HTR-8/SVneo (cell line): Measurements from ENCODE around the gene PTPRG.
"Not testable (repeated sequence)": the region's sequence is repeated elsewhere in the genome, so short reads cannot be mapped to it uniquely, and the experiment has no call there.

Experiments used
- DNase-seq: peaks from one replicate; pipeline ENCODE4 v3.0.0; 2011; ENCODE audit warnings: low spot score, mixed read lengths; ENCODE audit not compliant: insufficient read length
- FAIRE-seq: peaks from 2 replicates; lab custom pipeline; 2011; peaks lifted over from hg19 to GRCh38; lab: Jason Lieb, UNC

PTPRG gene

GRCh38 chr3:61674596-61674995 is 113.2 kb downstream of the PTPRG start:
- FAIRE-seq (no peak), DNase-seq (no peak)

- FAIRE-seq: no peak
- DNase-seq: no peak
Measured at GRCh38 chr3:61679026-61679425, 117.7 kb downstream of the PTPRG start.

- no peak for DNase-seq
- FAIRE-seq: no peak
Measured at GRCh38 chr3:61680617-61681016, 119.2 kb downstream of the PTPRG start.

GRCh38 chr3:61681636-61682035 is 120.3 kb downstream of the PTPRG start:
- FAIRE-seq (no peak), DNase-seq (no peak)

- FAIRE-seq (no peak), DNase-seq (no peak)
Measured at GRCh38 chr3:61682671-61683548, 121.5 kb downstream of the PTPRG start.

- no peak for FAIRE-seq
Measured at GRCh38 chr3:61683549-61684236, 122.3 kb downstream of the PTPRG start.

GRCh38 chr3:61684386-61684785 is 123.0 kb downstream of the PTPRG start:
- no peak for FAIRE-seq

More at GRCh38 chr3:61683549-61684236, 122.3 kb downstream of the PTPRG start:
- DNase-seq: no peak

GRCh38 chr3:61685755-61686154 is 124.4 kb downstream of the PTPRG start:
- no peak for FAIRE-seq
- DNase-seq: no peak

More at GRCh38 chr3:61684386-61684785, 123.0 kb downstream of the PTPRG start:
- no peak for DNase-seq

- FAIRE-seq (no peak), DNase-seq (no peak)
Measured at GRCh38 chr3:61686228-61686648, 124.9 kb downstream of the PTPRG start.

- FAIRE-seq (no peak), DNase-seq (no peak)
Measured at GRCh38 chr3:61687206-61687605, 125.8 kb downstream of the PTPRG start.

- FAIRE-seq: no peak
- DNase-seq: no peak
Measured at GRCh38 chr3:61687663-61688306, 126.4 kb downstream of the PTPRG start.

- FAIRE-seq: no peak
- no peak for DNase-seq
Measured at GRCh38 chr3:61688307-61688984, 127.1 kb downstream of the PTPRG start.

GRCh38 chr3:61690016-61690415 is 128.6 kb downstream of the PTPRG start:
- DNase-seq (no peak), FAIRE-seq (no peak)

- FAIRE-seq (no peak), DNase-seq (no peak)
Measured at GRCh38 chr3:61691466-61691865, 130.1 kb downstream of the PTPRG start.

GRCh38 chr3:61697301-61697700 is 135.9 kb downstream of the PTPRG start:
- FAIRE-seq (no peak), DNase-seq (no peak)

- DNase-seq, FAIRE-seq: not testable (repeated sequence)
Measured at GRCh38 chr3:61698278-61699072, 137.1 kb downstream of the PTPRG start.

GRCh38 chr3:61699622-61700021 is 138.3 kb downstream of the PTPRG start:
- FAIRE-seq (no peak), DNase-seq (no peak)

- no peak for DNase-seq
- FAIRE-seq: no peak
Measured at GRCh38 chr3:61701011-61701410, 139.6 kb downstream of the PTPRG start.

GRCh38 chr3:61702453-61702852 is 141.1 kb downstream of the PTPRG start:
- FAIRE-seq: no peak

More at GRCh38 chr3:61702453-61702852, 141.1 kb downstream of the PTPRG start:
- DNase-seq: no peak
